ENCODE results near the gene SPATA17. TPM values are rescaled to one million over a fixed set of nuclear protein-coding genes. Genes with fewer than 3 reads are reported as not detected.

Gene SPATA17
- total and polyA plus RNA-seq, 2 donors (not counting 3 experiments of a cell fraction or from before 2014, with no cell fraction given) = not detected

- peaks cover 2% of the 10 kb centered on the region for H4K20me1 ChIP-seq (replicated peaks; ENCODE audit: control insufficient read depth, extremely low read depth, insufficient read depth, low read length)
- H3K9ac ChIP-seq (replicated peaks; ENCODE audit: extremely low read depth, insufficient read depth, low read length) = no peak overlapping the region
- ChIA-PET CTCF (interaction anchor here (1.8 kb wide), 1 partner anchor 17 kb away, joined by 7 read pairs; no protein-coding TSS in a partner anchor), POLR2A (no interaction called here)
- H3K4me3 ChIP-seq (replicated peaks in 1 of 3; ENCODE audit: insufficient read depth in 1 of 3, low read depth in 1 of 3, low read length in 3 of 3) = no peak overlapping the region
- intact Hi-C loops (cut with micrococcal nuclease) = no loop called here
- FAIRE-seq (no peak), DNase-seq (ENCODE audit: low read depth, low spot score) (no peak)
- BruUV-seq (replicated peaks) = no TSS peak
- no peak for TF ChIP-seq POLR2AphosphoS5 (IDR thresholded peaks at IDR 0.05; ENCODE audit: insufficient read depth, low read depth, low read length)
- no peak for TF ChIP-seq MAX (IDR thresholded peaks at IDR 0.05; ENCODE audit: insufficient read depth, insufficient read length)
- TF ChIP-seq GATA2 (IDR thresholded peaks at IDR 0.05; ENCODE audit: insufficient read depth, insufficient read length, low read depth, low read length) = no peak
- dilution Hi-C loops (cut with MboI; ENCODE audit: extremely low pct_ligation_motif_present, low sequenced_read_pairs) = no loop called here
- H3K27me3 ChIP-seq (ENCODE audit: control insufficient read depth in 2 of 2, insufficient read depth in 2 of 2, low read length in 2 of 2) = no peaks in the 10 kb centered on the region
- H3K36me3 ChIP-seq (ENCODE audit: control insufficient read depth in 2 of 2, extremely low read depth in 1 of 2, insufficient read depth in 2 of 2, low read length in 2 of 2) = no peaks in the 10 kb centered on the region
- H2AFZ ChIP-seq (ENCODE audit: low read depth, low read length) = no peak overlapping the region
- H3K4me2 ChIP-seq (ENCODE audit: insufficient read depth, low read length) = no peak overlapping the region
- H3K27ac ChIP-seq (ENCODE audit: insufficient read depth, low read depth, low read length) = no peak overlapping the region
- H3K79me2 ChIP-seq (ENCODE audit: control insufficient read depth, insufficient read depth, low read length) = peaks cover 56% of the 10 kb centered on the region
- H3K9me3 ChIP-seq (replicated peaks; ENCODE audit: control insufficient read depth, insufficient read depth, low read length) = no peaks in the 10 kb centered on the region
- no peaks in the 10 kb centered on the region for H3K9me1 ChIP-seq (replicated peaks; ENCODE audit: control insufficient read depth, extremely low read depth, insufficient read depth, low read length)
- peaks cover 20% of the 10 kb centered on the region for H3K4me1 ChIP-seq (ENCODE audit: control insufficient read depth, extremely low read depth, insufficient read depth, low read length)
These were observed 4.8 kb upstream of the SPATA17 start for GRCh38 chr1:217626321-217626720.

- no peaks in the 10 kb centered on the region for H3K27me3 ChIP-seq (ENCODE audit: control insufficient read depth in 2 of 2, insufficient read depth in 2 of 2, low read length in 2 of 2)
- peak; percentile 70 for DNase-seq (ENCODE audit: low read depth, low spot score)
- H3K36me3 ChIP-seq (ENCODE audit: control insufficient read depth in 2 of 2, extremely low read depth in 1 of 2, insufficient read depth in 2 of 2, low read length in 2 of 2) = no peaks in the 10 kb centered on the region
- intact Hi-C loops (cut with micrococcal nuclease) = no loop called here
- peaks cover 50% of the 10 kb centered on the region for H3K79me2 ChIP-seq (ENCODE audit: control insufficient read depth, insufficient read depth, low read length)
- H2AFZ ChIP-seq (ENCODE audit: low read depth, low read length) = no peak overlapping the region
- H3K9me1 ChIP-seq (replicated peaks; ENCODE audit: control insufficient read depth, extremely low read depth, insufficient read depth, low read length) = no peaks in the 10 kb centered on the region
- CTCF ChIA-PET = interaction anchor here (0.8 to 1.8 kb wide), 8 partner anchors 8 to 37 kb away, joined by 3 to 7 read pairs (median 4); no protein-coding TSS in a partner anchor
- BruUV-seq (replicated peaks) = no TSS peak
- H3K4me2 ChIP-seq (ENCODE audit: insufficient read depth, low read length) = peak overlapping the region; percentile 57
- FAIRE-seq = no peak
- no peaks in the 10 kb centered on the region for H3K9me3 ChIP-seq (replicated peaks; ENCODE audit: control insufficient read depth, insufficient read depth, low read length)
- H3K4me1 ChIP-seq (ENCODE audit: control insufficient read depth, extremely low read depth, insufficient read depth, low read length) = peaks cover 22% of the 10 kb centered on the region
- TF ChIP-seq POLR2A (IDR thresholded peaks at IDR 0.05; ENCODE audit: low read depth, low read length) (no peak), JUN (IDR thresholded peaks at IDR 0.05; ENCODE audit: borderline replicate concordance, insufficient read depth, insufficient read length, low read depth) (no peak), CTCF (IDR thresholded peaks at IDR 0.05; ENCODE audit: extremely low read depth in 1 of 2, insufficient read depth in 1 of 2, low read depth in 1 of 2, low read length in 2 of 2) (no peak), MYC (IDR thresholded peaks at IDR 0.05; ENCODE audit: low read depth, low read length) (no peak), EZH2 (IDR thresholded peaks at IDR 0.05; ENCODE audit: borderline replicate concordance, low read depth, low read length, severe bottlenecking) (no peak), GATA2 (IDR thresholded peaks at IDR 0.05; ENCODE audit: insufficient read depth, insufficient read length, low read depth, low read length) (no peak), MAX (IDR thresholded peaks at IDR 0.05; ENCODE audit: insufficient read depth, insufficient read length) (no peak), FOS (IDR thresholded peaks at IDR 0.05; ENCODE audit: borderline replicate concordance, insufficient read depth, low read length) (no peak), POLR2AphosphoS5 (IDR thresholded peaks at IDR 0.05; ENCODE audit: insufficient read depth, low read depth, low read length) (no peak)
- no peak overlapping the region for H3K4me3 ChIP-seq (replicated peaks in 1 of 3; ENCODE audit: insufficient read depth in 1 of 3, low read depth in 1 of 3, low read length in 3 of 3)
- POLR2A ChIA-PET = no interaction called here
- H4K20me1 ChIP-seq (replicated peaks; ENCODE audit: control insufficient read depth, extremely low read depth, insufficient read depth, low read length) = peaks cover 2% of the 10 kb centered on the region
- dilution Hi-C loops (cut with MboI; ENCODE audit: extremely low pct_ligation_motif_present, low sequenced_read_pairs) = no loop called here
- no peak overlapping the region for H3K27ac ChIP-seq (ENCODE audit: insufficient read depth, low read depth, low read length)
- peak overlapping the region; percentile 20 for H3K9ac ChIP-seq (replicated peaks; ENCODE audit: extremely low read depth, insufficient read depth, low read length)
These were observed 3.7 kb upstream of the SPATA17 start for GRCh38 chr1:217627431-217627830.
